ENCODE results near the gene MRPL11. TPM values are rescaled to one million over a fixed set of nuclear protein-coding genes. Genes with fewer than 3 reads are reported as not detected.

Gene MRPL11
- total and polyA plus RNA-seq, 2 of the 13 experiments (the other 11 are each of a cell fraction or from before 2014, with no cell fraction given), result 72.9 to 176 TPM

GRCh38 chr11:66438504-66439466, at the start of gene MRPL11 (continued):
- TF ChIP-seq ARID4A (CRISPR knock-in tag; IDR thresholded peaks at IDR 0.05; ENCODE audit: borderline replicate concordance) (peak; percentile 70), PREB (CRISPR knock-in tag; IDR thresholded peaks at IDR 0.05) (no peak), POLR2AphosphoS5 (IDR thresholded peaks at IDR 0.05; ENCODE audit: low read depth, low read length) (peak; percentile 61), THAP8 (CRISPR knock-in tag; IDR thresholded peaks at IDR 0.05; ENCODE audit: borderline replicate concordance) (no peak), ZFP82 (CRISPR knock-in tag; IDR thresholded peaks at IDR 0.05; ENCODE audit: borderline replicate concordance) (no peak), ZFP90 (CRISPR knock-in tag; IDR thresholded peaks at IDR 0.05; ENCODE audit: borderline replicate concordance) (no peak; the same call in 1 of the 2 replicates), ZNF180 (CRISPR knock-in tag; IDR thresholded peaks at IDR 0.05; ENCODE audit: borderline replicate concordance, low read depth) (no peak), CEBPB (IDR thresholded peaks at IDR 0.05; ENCODE audit: borderline replicate concordance, low read depth, low read length) (no peak), EED (CRISPR knock-in tag; IDR thresholded peaks at IDR 0.05) (no peak), NONO (IDR thresholded peaks at IDR 0.05) (no peak), NONO (CRISPR knock-in tag; conservative IDR thresholded peaks at IDR 0.05) (peak; percentile 73), ZBTB8A (CRISPR knock-in tag; IDR thresholded peaks at IDR 0.05; ENCODE audit: borderline replicate concordance, low read depth) (no peak), YY1 (IDR thresholded peaks at IDR 0.05; ENCODE audit: insufficient read depth, insufficient replicate concordance, low read depth, low read length) (peak; percentile 95), BORCS8-MEF2B (CRISPR knock-in tag; IDR thresholded peaks at IDR 0.05) (no peak), SMAD1 (CRISPR knock-in tag; IDR thresholded peaks at IDR 0.05; ENCODE audit: borderline replicate concordance, low read depth) (0 out of 2 replicates have a peak, but pooled peaks have one; percentile 63), ZNF672 (CRISPR knock-in tag; IDR thresholded peaks at IDR 0.05) (no peak), ZNF562 (CRISPR knock-in tag; IDR thresholded peaks at IDR 0.05; ENCODE audit: borderline replicate concordance) (no peak), YEATS4 (CRISPR knock-in tag; IDR thresholded peaks at IDR 0.05; ENCODE audit: borderline replicate concordance) (peak; percentile 28), ZNF251 (CRISPR knock-in tag; IDR thresholded peaks at IDR 0.05) (no peak), CREB1 (IDR thresholded peaks at IDR 0.05) (peak; percentile 55), CREB1 (CRISPR knock-in tag; IDR thresholded peaks at IDR 0.05) (peak; percentile 71), NFE2L1 (CRISPR knock-in tag; IDR thresholded peaks at IDR 0.05; ENCODE audit: borderline replicate concordance) (no peak; the same call in 1 of the 2 replicates), ZNF761 (CRISPR knock-in tag; conservative IDR thresholded peaks at IDR 0.05) (no peak)

Data from HepG2 (cell line).